HG02610 (cell line): ENCODE measurements around the gene TMEM44.
"Not testable (repeated sequence)": the region's sequence is repeated elsewhere in the genome, so short reads cannot be mapped to it uniquely, and the experiment has no call there.

ENCODE experiments used
- ATAC-seq: cut with Tn5 transposase; IDR thresholded peaks from one replicate; pipeline ENCODE4 v1.9.1; 2021; ENCODE audit warnings: mild to moderate bottlenecking, moderate library complexity; ENCODE audit not compliant: unreplicated experiment

TMEM44 gene

GRCh38 chr3:194612221-194612620 lies 21.0 kb downstream of the TMEM44 start:
- ATAC-seq = no peak

- ATAC-seq = no peak
Measured at GRCh38 chr3:194610689-194611088, 22.5 kb downstream of the TMEM44 start.

DNA sequence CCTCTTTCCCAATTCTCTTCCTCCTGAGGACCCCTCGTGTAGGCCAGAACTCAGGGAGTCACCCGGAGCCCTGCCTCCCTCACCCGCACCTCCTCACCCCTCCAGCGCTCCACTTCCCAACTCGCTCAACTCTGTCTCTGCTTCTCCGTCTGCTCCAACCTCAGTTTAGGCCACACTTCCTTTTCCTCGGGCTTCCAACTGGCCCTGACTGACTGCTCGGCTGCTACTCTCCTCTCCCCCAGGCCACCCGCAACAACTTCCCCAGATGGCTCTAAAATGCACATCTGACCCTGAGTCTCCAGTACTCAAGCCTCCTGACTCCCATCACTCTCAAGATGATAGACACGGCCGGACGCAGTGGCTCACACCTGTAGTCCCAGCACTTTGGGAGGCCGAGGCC lies 23.6 kb downstream of the TMEM44 start:
- no peak for ATAC-seq

DNA sequence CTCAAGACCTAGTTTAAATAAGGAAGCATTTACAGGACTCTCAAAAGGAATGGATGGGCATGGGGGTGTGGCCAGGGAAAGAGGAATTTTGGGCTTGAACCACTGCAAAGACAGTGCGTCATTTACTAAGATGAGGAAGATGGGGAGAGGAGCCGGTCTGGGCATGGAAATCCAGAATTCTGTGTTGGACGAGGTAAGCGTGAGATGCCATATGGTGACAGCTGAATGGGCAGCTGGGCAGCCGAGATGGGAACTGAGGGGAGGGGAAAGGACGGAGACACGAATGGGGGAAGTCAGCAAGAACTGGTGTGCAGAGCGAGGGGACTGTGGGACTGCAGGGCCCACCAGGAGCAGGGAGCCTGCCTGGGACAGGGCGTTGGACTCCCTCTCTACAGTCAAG lies 24.2 kb downstream of the TMEM44 start:
- no peak for ATAC-seq

DNA sequence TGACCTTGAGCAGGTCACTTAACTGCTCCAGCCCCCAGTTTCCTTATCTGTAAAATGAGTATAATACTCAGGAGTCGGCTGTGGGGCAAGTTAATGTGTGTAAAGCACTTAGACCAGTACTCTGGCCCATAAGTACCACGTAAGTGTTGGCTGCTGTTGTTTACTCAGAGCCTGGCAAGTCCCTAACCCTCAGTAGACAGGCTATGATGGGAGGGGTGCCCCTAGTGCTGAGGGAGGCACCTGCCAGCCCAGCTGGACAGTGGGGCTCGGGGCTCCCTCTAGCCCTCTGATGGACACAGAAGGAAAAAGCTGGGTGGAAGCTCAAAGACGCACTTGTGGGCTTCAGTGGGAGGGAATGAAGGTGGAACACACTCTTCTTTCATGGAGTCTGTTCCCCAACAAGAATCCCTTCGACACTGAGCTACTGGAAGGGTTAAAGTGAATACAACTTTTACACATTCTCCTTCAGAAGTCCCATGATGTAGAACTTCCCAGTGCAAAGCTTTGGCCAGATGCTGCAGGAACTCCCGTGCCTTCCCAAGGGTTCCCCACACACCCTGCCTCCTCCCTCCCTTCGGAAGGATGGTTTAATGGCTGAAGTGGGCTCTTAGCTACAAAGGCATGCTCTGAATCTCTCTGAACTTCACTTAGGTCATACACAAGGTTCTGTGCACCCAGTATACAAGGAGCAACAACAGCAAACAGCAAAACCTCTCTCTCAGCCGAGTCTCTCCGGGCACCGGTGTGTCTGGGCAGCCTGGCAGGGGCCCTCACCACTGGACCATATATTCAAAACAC lies 25.4 kb downstream of the TMEM44 start:
- no peak for ATAC-seq

DNA sequence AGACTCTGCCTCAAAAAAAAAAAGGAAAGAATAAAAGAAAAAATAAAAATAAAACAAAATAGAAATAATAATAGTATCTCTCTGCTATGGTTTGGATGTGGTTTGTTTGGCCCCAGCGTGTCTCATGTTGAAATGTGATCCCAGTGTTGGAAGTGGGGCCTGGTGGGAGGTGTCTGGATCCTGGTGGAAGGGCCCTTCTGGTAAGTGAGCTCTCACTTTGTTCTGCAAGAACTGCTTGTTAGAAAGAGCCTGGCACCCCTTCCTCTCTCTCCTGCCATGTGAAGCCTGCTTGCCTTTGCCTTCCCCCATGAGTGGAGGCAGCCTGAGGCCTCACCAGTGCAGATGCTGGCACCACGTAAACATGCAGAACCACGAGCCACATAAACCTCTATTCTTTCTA lies 26.3 kb downstream of the TMEM44 start:
- no peak for ATAC-seq

- ATAC-seq = no peak
Measured at GRCh38 chr3:194606163-194606562, 27.1 kb downstream of the TMEM44 start.

DNA sequence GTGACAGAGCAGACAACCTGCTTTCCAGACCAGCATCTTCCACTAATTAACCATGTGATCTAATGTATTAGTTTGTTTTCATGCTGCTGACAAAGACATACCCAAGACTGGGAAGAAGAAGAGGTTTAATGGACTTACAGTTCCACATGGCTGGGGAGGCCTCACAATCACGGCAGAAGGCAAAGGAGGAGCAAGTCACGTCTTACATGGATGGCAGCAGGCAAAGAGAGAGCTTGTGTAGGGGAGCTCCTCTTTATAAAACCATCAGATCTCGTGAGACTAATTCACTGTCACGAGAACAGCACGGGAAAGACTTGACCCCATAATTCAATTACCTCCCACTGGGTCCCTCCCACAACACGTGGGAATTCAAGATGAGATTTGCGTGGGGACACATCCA lies 27.9 kb downstream of the TMEM44 start:
- not testable (repeated sequence) for ATAC-seq

- ATAC-seq = no peak
Measured at GRCh38 chr3:194604837-194605236, 28.4 kb downstream of the TMEM44 start.

DNA sequence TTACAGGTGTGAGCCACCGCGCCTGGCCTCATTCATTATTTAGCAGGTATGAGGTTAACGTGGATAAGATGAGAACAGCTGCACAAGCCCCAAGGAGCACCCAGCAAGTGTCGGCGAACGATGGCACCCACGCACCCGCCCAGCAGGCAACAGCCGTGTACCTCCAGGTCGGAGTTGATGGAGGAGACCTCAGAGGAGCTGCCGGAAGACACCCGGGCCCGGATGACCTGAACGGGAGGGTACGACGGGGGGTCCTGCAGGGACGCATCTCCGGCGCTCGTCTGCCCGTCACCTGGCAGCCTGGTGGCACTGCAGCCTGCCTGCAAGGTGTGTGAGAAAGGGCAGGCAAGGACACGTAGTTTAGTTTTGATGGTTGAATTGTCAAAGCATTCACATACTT lies 29.1 kb downstream of the TMEM44 start:
- no peak for ATAC-seq

DNA sequence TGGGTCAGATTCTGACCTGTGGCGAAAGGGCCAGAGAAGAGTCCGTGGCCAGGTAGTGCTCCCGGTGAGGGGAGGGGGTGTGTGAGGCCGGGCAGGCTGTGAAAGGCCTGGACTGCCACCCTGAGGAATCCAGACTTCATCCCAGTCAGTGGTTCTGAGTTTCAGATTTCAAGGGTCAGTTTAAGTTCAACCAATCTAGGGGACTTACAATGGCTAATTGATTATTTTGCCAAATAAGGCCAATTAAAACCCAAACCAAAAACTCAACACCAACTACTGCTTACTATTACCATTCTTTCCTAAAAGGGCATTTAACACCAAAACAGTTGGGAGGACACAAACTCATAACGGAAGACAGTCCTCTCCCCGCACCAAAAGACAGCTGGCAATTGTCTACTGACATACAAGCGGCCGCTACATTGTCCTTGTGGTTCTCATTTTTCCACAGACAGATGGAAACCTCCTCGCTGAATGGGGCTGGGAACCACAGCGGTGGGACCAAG lies 30.5 kb downstream of the TMEM44 start:
- ATAC-seq = no peak

- ATAC-seq = no peak
Measured at GRCh38 chr3:194598771-194599557, 34.3 kb downstream of the TMEM44 start.

DNA sequence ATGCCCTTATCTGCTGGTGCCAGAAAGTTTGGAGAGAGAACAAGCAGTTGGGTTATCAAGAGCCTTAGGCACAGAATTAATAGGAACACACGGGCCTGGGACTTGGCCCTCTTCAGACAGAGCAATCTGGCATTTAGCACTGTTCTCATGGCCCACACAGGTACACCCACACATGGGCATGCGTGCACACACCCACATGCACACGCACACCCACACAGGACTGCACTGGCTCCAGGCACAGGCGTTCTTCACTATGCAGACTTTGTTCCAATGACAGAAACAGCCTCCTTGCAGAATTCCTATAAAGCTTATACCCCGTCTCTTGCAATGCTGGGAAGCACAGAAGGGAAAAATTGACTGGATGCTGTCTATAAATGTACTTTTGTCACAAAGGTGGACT lies 36.3 kb downstream of the TMEM44 start:
- ATAC-seq = no peak

DNA sequence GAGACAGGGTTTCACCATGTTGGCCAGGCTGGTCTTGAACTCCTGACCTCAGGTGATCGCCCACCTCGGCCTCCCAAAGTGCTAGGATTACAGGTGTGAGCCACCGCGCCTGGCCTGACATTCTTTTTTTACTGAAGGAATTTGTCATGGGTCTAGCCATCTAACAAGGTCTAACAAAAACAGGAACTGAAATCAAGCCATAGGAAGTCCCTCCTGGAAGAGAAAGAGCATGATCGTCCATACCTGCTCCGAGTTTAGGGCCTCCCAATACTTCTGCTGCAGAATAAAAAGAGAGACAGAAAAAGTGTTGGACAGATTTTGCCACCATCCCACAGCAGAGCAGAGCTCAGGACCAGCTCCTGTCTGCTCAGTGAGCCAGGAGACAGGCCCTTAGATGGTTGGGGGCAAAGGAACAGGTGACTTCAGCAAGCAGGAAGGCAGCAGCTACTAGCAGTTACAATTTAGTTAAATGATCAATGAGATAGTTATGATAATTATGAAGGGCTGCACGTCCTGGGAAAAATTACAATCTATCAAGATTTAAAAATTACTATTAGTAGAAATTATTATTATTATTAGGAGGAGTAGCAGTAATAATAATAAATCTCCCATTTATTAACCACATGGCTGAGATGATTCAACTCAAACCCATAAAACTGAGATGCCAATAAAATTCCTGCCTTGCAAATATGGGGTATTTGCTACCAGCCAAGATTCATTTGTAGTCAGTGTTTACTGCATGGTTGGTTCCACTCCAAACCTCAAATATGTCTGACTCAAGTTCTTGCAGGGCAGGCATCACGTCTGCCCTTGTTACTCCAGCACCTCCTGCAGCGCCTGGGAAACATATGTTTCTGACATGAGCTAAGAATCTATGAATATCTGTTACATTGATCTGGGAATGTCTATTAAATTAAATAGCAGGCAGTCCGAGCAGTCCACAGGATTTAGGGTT lies 40.1 kb downstream of the TMEM44 start:
- ATAC-seq = peak; percentile 45

DNA sequence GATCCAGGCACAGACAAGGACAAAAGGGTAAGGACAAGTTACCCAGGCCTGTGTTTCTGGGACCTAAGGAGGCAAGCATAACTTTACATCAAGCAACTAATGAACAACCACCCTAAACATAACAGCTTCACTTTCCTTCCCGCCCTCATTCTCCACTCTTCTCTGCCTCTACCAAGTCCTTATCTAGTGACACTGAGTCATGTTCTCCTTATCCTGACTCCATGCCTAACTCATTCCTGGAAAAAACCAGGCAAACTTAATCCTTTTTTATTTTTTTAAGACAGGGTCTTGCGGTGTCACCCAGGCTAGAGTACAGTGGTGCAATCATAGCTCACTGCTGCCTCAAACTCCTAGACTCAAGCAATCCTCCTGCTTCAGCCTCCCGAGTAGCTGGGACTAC lies 44.5 kb downstream of the TMEM44 start:
- no peak for ATAC-seq

DNA sequence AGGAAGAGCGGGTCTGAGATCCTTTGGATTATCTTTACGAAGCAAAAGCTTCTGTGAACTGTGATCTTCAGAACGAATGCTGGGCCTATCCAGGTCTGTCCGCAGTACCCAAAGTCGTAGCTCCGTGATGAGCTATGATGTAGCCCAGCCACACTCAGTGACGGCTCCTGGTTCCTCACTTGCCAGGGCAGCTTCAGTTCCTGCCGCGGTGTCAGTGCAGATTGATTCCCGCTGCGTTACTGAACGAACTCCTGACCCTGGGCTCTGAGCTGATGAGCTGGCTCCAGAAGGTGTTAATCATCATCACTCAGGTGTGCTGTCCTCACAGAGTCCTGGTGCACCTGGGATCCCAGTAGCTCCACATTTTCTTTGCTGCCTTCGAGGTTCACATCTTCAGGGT lies 45.0 kb downstream of the TMEM44 start:
- ATAC-seq = no peak

DNA sequence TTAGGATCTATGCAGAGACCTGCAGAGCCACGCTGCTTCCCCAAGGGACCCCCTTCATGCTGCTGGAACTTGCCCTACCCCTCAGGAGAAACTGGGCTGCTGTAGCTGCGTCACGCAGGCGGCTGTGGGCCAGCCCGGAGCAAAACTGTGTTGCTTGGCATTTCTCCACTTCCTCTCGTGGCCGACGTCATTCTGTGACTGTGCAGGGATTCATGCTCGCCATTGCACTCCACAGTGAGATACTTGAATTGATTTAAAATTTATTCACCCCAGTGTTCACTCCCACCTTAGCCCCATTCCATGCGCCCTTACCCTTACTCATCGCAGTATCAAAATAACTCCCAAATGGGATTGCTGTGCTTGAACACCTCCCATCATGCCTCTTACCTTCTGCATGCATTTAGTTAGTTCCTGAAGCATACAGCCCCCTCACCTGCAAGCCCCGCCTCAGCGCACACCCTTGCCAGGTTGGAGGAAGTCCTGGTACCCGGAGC lies 45.7 kb downstream of the TMEM44 start:
- ATAC-seq = no peak

GRCh38 chr3:194586836-194587235 lies 46.4 kb downstream of the TMEM44 start:
- no peak for ATAC-seq

DNA sequence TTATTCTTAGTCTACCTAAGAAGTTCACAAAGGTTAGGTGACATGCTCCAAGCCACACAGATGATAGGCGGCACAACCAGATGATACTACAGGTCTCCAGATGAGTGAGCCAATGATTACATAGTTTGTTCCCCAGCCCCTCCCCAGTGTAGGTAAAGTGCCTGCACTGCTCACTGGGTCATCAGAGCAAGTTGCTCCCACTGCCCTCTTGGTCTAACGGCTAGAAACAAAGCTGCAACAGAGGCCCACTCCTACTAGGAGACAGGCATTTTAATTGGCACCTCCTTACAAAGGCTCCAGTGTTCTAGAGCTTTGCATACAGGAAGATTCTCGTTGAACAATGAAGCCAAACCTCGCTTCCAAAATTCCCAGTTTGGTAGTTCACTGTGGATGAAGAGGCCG lies 47.3 kb downstream of the TMEM44 start:
- no peak for ATAC-seq

DNA sequence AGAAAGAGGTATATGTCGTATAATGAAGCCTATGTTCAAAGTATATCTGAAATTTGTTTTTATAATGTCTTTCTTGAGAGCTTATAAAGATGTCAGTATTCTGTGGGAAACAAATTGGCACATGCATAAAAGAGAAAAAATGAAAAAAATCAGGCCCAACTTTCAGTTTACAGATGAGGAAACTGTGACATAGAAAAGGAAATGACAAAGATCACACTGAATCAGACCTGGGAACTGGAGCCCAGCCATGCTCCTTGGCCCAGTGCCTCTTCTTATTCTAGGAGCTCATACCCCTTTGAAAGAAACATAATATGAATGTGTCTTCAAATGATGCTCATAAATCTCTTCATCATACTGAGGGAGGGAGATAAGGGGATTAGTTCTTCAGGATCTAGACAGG lies 48.4 kb downstream of the TMEM44 start:
- no peak for ATAC-seq

- no peak for ATAC-seq
Measured at GRCh38 chr3:194584320-194584776, 48.9 kb downstream of the TMEM44 start.
